ENCODE results near the gene LCLAT1.

Gene LCLAT1

GRCh38 chr2:30680121-30680520 lies 233.1 kb downstream of the LCLAT1 start:
- no peak for DNase-seq

GRCh38 chr2:30681022-30681421 lies 234.0 kb downstream of the LCLAT1 start:
- no peak for DNase-seq

GRCh38 chr2:30683236-30683956 lies 236.3 kb downstream of the LCLAT1 start:
- no peak for DNase-seq

DNA sequence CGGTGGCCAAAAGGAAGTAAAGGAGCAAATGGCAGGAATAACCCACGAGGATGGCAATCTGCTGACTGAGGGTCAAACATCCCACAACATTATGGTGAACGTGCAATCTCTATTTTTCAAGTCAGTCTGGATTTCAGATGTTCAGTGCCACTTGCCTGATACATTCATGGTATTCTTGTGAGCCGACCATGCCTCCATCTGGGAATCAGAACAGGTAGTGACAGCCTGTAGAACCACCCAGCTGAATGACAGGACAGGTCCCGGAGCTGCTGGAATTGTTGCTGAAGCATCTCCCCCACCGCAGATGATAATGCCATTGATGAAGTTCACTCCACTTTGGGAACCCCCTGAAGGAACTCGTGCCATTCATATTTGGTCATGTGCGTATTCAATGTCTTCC lies 237.0 kb downstream of the LCLAT1 start:
- no peak for DNase-seq

DNA sequence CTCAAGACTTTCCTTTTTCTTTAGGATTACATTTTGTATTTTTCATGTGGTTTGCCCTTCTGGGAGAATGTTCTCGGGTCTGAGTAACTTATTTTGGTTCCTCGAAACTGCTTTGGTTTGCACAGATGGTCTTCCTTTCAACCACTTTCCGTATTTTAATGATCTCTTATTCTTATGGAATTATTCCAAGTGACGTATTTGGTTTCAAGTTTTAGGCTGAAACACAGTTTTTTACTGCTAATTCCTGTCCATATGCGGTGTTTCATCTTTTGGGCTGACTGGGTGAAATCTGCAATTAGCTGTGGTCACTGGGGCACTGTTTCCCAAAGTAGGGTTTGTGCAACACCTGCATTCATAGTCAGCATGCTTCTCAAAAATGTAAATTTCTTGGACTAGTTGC lies 237.5 kb downstream of the LCLAT1 start:
- no peak for DNase-seq

GRCh38 chr2:30684996-30685395 lies 237.9 kb downstream of the LCLAT1 start:
- no peak for DNase-seq

- no peak for DNase-seq
These were observed 239.0 kb downstream of the LCLAT1 start for GRCh38 chr2:30686000-30686399.

- no peak for DNase-seq
These were observed 239.6 kb downstream of the LCLAT1 start for GRCh38 chr2:30686669-30687068.

DNA sequence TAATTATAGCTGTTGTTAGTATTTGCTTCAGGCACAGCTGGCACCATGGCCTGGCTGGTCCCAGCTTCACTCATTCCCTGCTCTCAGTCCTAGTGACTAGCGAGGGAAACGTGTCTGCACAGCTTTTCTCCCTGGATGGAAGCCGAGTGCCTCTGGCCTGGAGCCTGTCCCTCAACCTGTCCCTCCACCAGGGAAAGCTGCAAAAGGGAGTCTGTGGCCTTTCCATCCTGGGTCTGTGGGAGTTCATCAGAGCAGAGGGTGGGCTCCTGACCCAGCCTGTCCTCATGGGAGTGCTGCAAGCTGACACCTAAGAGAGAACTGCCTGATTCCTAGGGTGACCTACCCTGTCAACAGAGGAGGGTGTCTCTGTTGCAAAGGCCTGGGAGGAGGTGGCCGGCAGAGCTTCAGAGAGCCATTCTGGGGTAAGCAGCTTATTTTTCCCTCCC lies 241.9 kb downstream of the LCLAT1 start:
- peak; percentile 32 for DNase-seq

- DNase-seq: no peak
These were observed 242.6 kb downstream of the LCLAT1 start for GRCh38 chr2:30689496-30690125.

- no peak for DNase-seq
These were observed 243.1 kb downstream of the LCLAT1 start for GRCh38 chr2:30690126-30690561.

GRCh38 chr2:30691091-30691947 lies 244.3 kb downstream of the LCLAT1 start:
- no peak for DNase-seq

GRCh38 chr2:30691948-30692828 lies 245.1 kb downstream of the LCLAT1 start:
- no peak for DNase-seq

GRCh38 chr2:30692829-30693275 lies 245.8 kb downstream of the LCLAT1 start:
- DNase-seq: no peak
